ENCODE data around the gene KLHL7. TPM values are rescaled to one million over a fixed set of nuclear protein-coding genes. Genes with fewer than 3 reads are reported as not detected.

Gene KLHL7
- total and polyA plus RNA-seq, 2 experiments from 2014 or later = 33.9 to 34.9 TPM

DNA sequence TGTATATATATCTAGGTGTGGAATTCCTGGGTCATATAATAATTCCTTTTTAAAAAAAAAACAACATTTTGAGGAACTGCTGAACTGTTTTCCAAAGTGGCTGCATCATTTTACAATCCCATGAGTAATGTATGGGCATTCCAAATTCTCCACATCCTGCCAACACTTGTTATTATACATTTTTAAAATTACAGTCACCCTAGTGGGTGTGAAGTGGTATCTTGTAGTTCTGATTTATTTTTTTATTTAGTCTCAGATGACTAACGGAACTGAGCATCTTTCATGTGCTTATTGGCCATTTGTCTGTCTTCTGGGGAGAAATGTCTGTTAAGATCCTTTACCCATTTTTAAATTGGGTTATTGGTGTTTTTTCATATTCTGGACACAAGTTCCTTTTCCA, 12.0 kb upstream of the KLHL7 start:
- Histone ChIP-seq H3K9me3 (ENCODE audit: low read depth) (no peaks in the 10 kb centered on the region), H3K9me2 (ENCODE audit: insufficient read depth) (no peaks in the 10 kb centered on the region), H4K20me1 (ENCODE audit: insufficient read depth) (no peaks in the 10 kb centered on the region), H3K9ac (no peak overlapping the region), H3K79me2 (ENCODE audit: insufficient read depth) (no peaks in the 10 kb centered on the region), H3K27ac (peak overlapping the region; percentile 55), H3K27me3 (replicated peaks; ENCODE audit: insufficient read depth) (no peaks in the 10 kb centered on the region), H2AFZ (no peak overlapping the region), H3K4me3 (0 out of 2 replicates have a peak overlapping the region, but pooled peaks have one; percentile 24), H3K36me3 (ENCODE audit: low read depth) (no peaks in the 10 kb centered on the region), H3K4me1 (ENCODE audit: insufficient read depth) (peaks cover 18% of the 10 kb centered on the region), H3F3A (ENCODE audit: insufficient read depth) (peaks cover 16% of the 10 kb centered on the region), H3K4me2 (ENCODE audit: unreplicated experiment) (peak overlapping the region; percentile 23)
- in situ Hi-C loops (cut with MboI) = no loop called here
- TF ChIP-seq EZH2phosphoT487 (IDR thresholded peaks at IDR 0.05; ENCODE audit: insufficient read depth, low read depth) = no peak
- TF ChIP-seq EZH2 (IDR thresholded peaks at IDR 0.05; ENCODE audit: insufficient read depth, poor library complexity, severe bottlenecking) = no peak
- peak; percentile 85 for DNase-seq
- WGBS, 2 experiments (ENCODE audit: low coverage in 1 of 2, low lambda C conversion rate in 2 of 2, missing lambda C conversion rate in 2 of 2) = 0% methylated on average over 1 of the region's 1 CpG

DNA sequence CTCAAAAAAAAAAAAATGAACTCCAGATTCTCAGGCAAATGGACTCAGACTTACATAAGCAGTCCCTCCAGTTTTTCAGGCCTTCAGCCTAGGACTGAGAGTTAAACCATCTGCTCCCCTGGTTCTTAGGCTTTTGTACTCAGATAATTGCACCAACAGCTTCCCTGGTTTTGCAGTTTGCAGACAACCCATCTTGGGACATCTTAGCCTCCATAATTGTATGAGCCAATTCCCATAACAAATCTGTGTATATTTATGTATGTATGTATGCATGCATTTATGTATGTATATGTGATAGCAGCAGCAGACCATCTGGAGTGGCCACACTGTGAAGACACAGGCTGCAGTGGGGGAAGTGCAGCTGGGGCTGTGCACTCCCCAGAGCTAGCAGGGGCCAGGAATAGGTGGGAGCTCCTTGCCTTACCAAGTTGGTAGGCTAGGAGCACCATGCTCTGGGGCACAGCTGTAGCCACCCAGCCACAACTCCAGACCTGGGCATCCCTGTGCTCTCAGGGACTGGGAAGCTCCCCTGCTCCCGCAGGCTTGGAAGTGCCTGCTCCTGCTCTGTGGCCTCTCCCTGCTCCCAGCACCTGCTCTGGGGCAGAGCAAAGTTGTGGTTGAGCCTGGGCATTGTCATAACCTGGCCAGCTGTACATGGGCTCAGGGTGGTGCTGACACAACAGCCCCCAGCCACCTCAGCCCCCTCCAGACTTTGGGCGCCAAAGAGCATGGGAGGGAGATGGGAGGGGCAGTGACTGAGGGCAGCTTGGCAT, 8.9 kb upstream of the KLHL7 start:
- no peaks in the 10 kb centered on the region for H3K36me3 ChIP-seq (ENCODE audit: low read depth)
- H4K20me1 ChIP-seq (ENCODE audit: insufficient read depth) = no peaks in the 10 kb centered on the region
- peaks cover 16% of the 10 kb centered on the region for H3F3A ChIP-seq (ENCODE audit: insufficient read depth)
- DNase-seq = no peak
- no peaks in the 10 kb centered on the region for H3K9me3 ChIP-seq (ENCODE audit: low read depth)
- no peak overlapping the region for H2AFZ ChIP-seq
- no peaks in the 10 kb centered on the region for H3K79me2 ChIP-seq (ENCODE audit: insufficient read depth)
- H3K4me2 ChIP-seq (ENCODE audit: unreplicated experiment) = no peak overlapping the region
- H3K9ac ChIP-seq = no peak overlapping the region
- no peak for TF ChIP-seq EZH2phosphoT487 (IDR thresholded peaks at IDR 0.05; ENCODE audit: insufficient read depth, low read depth)
- no peak for TF ChIP-seq EZH2 (IDR thresholded peaks at IDR 0.05; ENCODE audit: insufficient read depth, poor library complexity, severe bottlenecking)
- no peak overlapping the region for H3K4me3 ChIP-seq
- H3K9me2 ChIP-seq (ENCODE audit: insufficient read depth) = no peaks in the 10 kb centered on the region
- no peak overlapping the region for H3K27ac ChIP-seq
- peaks cover 18% of the 10 kb centered on the region for H3K4me1 ChIP-seq (ENCODE audit: insufficient read depth)
- H3K27me3 ChIP-seq (replicated peaks; ENCODE audit: insufficient read depth) = no peaks in the 10 kb centered on the region; the same call in 1 of the 2 replicates
- 85 to 94% methylated on average over 2 of the region's 2 CpGs for WGBS, 2 experiments (ENCODE audit: low coverage in 1 of 2, low lambda C conversion rate in 2 of 2, missing lambda C conversion rate in 2 of 2)
- in situ Hi-C loops (cut with MboI) = no loop called here

GRCh38 chr7:23098029-23098428, 7.6 kb upstream of the KLHL7 start:
- WGBS, 2 experiments (ENCODE audit: low coverage in 1 of 2, low lambda C conversion rate in 2 of 2, missing lambda C conversion rate in 2 of 2) = 86 to 88% methylated on average over 9 of the region's 9 CpGs
- no peak overlapping the region for H3K27ac ChIP-seq
- peaks cover 15% of the 10 kb centered on the region for H3F3A ChIP-seq (ENCODE audit: insufficient read depth)
- H3K4me1 ChIP-seq (ENCODE audit: insufficient read depth) = peaks cover 10% of the 10 kb centered on the region
- H3K27me3 ChIP-seq (replicated peaks; ENCODE audit: insufficient read depth) = no peaks in the 10 kb centered on the region; the same call in 1 of the 2 replicates
- H3K79me2 ChIP-seq (ENCODE audit: insufficient read depth) = no peaks in the 10 kb centered on the region
- in situ Hi-C loops (cut with MboI) = no loop called here
- no peaks in the 10 kb centered on the region for H3K9me2 ChIP-seq (ENCODE audit: insufficient read depth)
- H3K4me3 ChIP-seq = no peak overlapping the region
- H3K9me3 ChIP-seq (ENCODE audit: low read depth) = no peaks in the 10 kb centered on the region
- DNase-seq = no peak
- H4K20me1 ChIP-seq (ENCODE audit: insufficient read depth) = no peaks in the 10 kb centered on the region
- H3K36me3 ChIP-seq (ENCODE audit: low read depth) = no peaks in the 10 kb centered on the region
- H2AFZ ChIP-seq = no peak overlapping the region
- H3K4me2 ChIP-seq (ENCODE audit: unreplicated experiment) = no peak overlapping the region
- TF ChIP-seq EZH2phosphoT487 (IDR thresholded peaks at IDR 0.05; ENCODE audit: insufficient read depth, low read depth) (no peak), EZH2 (IDR thresholded peaks at IDR 0.05; ENCODE audit: insufficient read depth, poor library complexity, severe bottlenecking) (no peak)
- H3K9ac ChIP-seq = no peak overlapping the region

- Histone ChIP-seq H3K4me1 (ENCODE audit: insufficient read depth) (peaks cover 6% of the 10 kb centered on the region; the same call in 1 of the 2 replicates), H3F3A (ENCODE audit: insufficient read depth) (peaks cover 10% of the 10 kb centered on the region), H3K27ac (no peak overlapping the region), H3K4me3 (no peak overlapping the region), H3K9me2 (ENCODE audit: insufficient read depth) (no peaks in the 10 kb centered on the region), H3K9ac (no peak overlapping the region), H2AFZ (no peak overlapping the region), H3K36me3 (ENCODE audit: low read depth) (no peaks in the 10 kb centered on the region), H3K27me3 (replicated peaks; ENCODE audit: insufficient read depth) (no peaks in the 10 kb centered on the region; the same call in 1 of the 2 replicates), H3K9me3 (ENCODE audit: low read depth) (no peaks in the 10 kb centered on the region), H4K20me1 (ENCODE audit: insufficient read depth) (no peaks in the 10 kb centered on the region), H3K79me2 (ENCODE audit: insufficient read depth) (no peaks in the 10 kb centered on the region), H3K4me2 (ENCODE audit: unreplicated experiment) (no peak overlapping the region)
- WGBS, 2 experiments (ENCODE audit: low coverage in 1 of 2, low lambda C conversion rate in 2 of 2, missing lambda C conversion rate in 2 of 2) = 22% methylated on average over 2 of the region's 2 CpGs
- in situ Hi-C loops (cut with MboI) = no loop called here
- no peak for DNase-seq
- TF ChIP-seq EZH2 (IDR thresholded peaks at IDR 0.05; ENCODE audit: insufficient read depth, poor library complexity, severe bottlenecking) = no peak
- no peak for TF ChIP-seq EZH2phosphoT487 (IDR thresholded peaks at IDR 0.05; ENCODE audit: insufficient read depth, low read depth)
Measured at GRCh38 chr7:23098460-23098859, 7.1 kb upstream of the KLHL7 start.
